Breast epithelium (tissue), 3 donors: ENCODE data around the gene PPP2R2B.

Experiments
- POLR2AphosphoS5 ChIP-seq, 3 donors: sonication (generic); formaldehyde crosslinking; IDR thresholded peaks; one replicate each; pipeline ENCODE4 v1.6.1; 2017; ENCODE audit warnings: antibody characterized with exemption in 3 of 3
- TF ChIP-seq, protein P1 (sequence below), 3 donors: fragments of 450-650 bp; IDR thresholded peaks; one replicate each; pipeline ENCODE4 v1.5.1; 2016 to 2017; ENCODE audit warnings: antibody characterized with exemption in 3 of 3, mild to moderate bottlenecking in 3 of 3, moderate library complexity in 3 of 3

DNA sequence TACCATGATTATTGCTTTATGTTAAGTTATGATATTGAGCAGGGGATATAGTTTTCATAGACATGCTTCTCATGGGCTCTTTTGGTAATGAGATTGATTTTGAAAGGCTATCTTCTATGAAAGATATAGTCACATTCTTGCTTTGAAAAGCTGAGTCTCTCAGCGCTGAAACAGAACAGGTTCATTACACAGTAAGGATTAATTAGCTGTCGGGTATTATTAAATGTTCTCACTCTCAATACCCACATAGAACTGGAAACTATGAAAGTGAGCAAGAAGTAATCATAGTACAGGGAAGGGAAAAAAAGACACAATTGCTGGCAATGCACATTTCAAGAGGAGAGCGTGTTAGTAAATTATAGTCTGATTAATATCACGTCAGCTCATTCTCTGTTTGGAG is 190.9 kb downstream of the PPP2R2B start:
- TF ChIP-seq, protein P1, sequence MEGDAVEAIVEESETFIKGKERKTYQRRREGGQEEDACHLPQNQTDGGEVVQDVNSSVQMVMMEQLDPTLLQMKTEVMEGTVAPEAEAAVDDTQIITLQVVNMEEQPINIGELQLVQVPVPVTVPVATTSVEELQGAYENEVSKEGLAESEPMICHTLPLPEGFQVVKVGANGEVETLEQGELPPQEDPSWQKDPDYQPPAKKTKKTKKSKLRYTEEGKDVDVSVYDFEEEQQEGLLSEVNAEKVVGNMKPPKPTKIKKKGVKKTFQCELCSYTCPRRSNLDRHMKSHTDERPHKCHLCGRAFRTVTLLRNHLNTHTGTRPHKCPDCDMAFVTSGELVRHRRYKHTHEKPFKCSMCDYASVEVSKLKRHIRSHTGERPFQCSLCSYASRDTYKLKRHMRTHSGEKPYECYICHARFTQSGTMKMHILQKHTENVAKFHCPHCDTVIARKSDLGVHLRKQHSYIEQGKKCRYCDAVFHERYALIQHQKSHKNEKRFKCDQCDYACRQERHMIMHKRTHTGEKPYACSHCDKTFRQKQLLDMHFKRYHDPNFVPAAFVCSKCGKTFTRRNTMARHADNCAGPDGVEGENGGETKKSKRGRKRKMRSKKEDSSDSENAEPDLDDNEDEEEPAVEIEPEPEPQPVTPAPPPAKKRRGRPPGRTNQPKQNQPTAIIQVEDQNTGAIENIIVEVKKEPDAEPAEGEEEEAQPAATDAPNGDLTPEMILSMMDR (IDR thresholded peaks at IDR 0.05) = no peak
- TF ChIP-seq POLR2AphosphoS5 (IDR thresholded peaks at IDR 0.05) = no peak
